Effector memory CD8-positive, alpha-beta T cell (primary cell): ENCODE data around the gene KLRC3.
"Not testable (repeated sequence)": the region's sequence is repeated elsewhere in the genome, so short reads cannot be mapped to it uniquely, and the experiment has no call there.

Source experiments
- ATAC-seq: fragments of 150-1000 bp; cut with Tn5 transposase; replicated peaks from 2 replicates; pipeline ENCODE4 v1.10.0; 2021; ENCODE audit warnings: mild to moderate bottlenecking, moderate library complexity
- DNase-seq, 3 experiments: peaks; one replicate each; pipeline ENCODE4 v3.0.0; 2021
- H3K27ac Mint-ChIP-seq, 2 donors: one replicate each; pipeline ENCODE4 v1.8.0; 2022; ENCODE audit warnings: mild to moderate bottlenecking in 2 of 2, mixed read lengths in 2 of 2, moderate library complexity in 2 of 2
- H3K27me3 Mint-ChIP-seq, 2 donors: one replicate each; pipeline ENCODE4 v1.8.0; 2022; ENCODE audit warnings: mixed read lengths in 2 of 2
- H3K36me3 Mint-ChIP-seq: one replicate; pipeline ENCODE4 v1.8.0; 2022; ENCODE audit warnings: mild to moderate bottlenecking, moderate library complexity, mixed read lengths; ENCODE audit not compliant: insufficient read depth
- H3K4me1 Mint-ChIP-seq, 2 donors: one replicate each; pipeline ENCODE4 v1.8.0; 2022; ENCODE audit warnings: low read depth in 2 of 2, mixed read lengths in 2 of 2
- H3K4me3 Mint-ChIP-seq, 2 donors: one replicate each; pipeline ENCODE4 v1.8.0; 2022; ENCODE audit warnings: mild to moderate bottlenecking in 2 of 2, mixed read lengths in 2 of 2, moderate library complexity in 2 of 2
- H3K9me3 Mint-ChIP-seq, 2 donors: one replicate each; pipeline ENCODE4 v1.8.0; 2022; ENCODE audit warnings: mixed read lengths in 2 of 2

KLRC3 gene

GRCh38 chr12:10372559-10372958 is 47.8 kb downstream of the KLRC3 start:
- peaks cover 96% of the 10 kb centered on the region for H3K36me3 Mint-ChIP-seq
- H3K4me3 Mint-ChIP-seq, result peak overlapping the region; percentile 35 to 63

GRCh38 chr12:10371893-10372535 is 48.4 kb downstream of the KLRC3 start:
- ATAC-seq, result not testable (repeated sequence)

More at GRCh38 chr12:10372559-10372958, 47.8 kb downstream of the KLRC3 start:
- Mint-ChIP-seq H3K4me1 (peaks cover 55 to 77% of the 10 kb centered on the region in 2 donors), H3K27me3 (no peaks in the 10 kb centered on the region), H3K27ac (peak overlapping the region; percentile 22 to 66), H3K9me3 (no peaks in the 10 kb centered on the region)
- ATAC-seq (peak; percentile 31), DNase-seq (no peak)

DNA sequence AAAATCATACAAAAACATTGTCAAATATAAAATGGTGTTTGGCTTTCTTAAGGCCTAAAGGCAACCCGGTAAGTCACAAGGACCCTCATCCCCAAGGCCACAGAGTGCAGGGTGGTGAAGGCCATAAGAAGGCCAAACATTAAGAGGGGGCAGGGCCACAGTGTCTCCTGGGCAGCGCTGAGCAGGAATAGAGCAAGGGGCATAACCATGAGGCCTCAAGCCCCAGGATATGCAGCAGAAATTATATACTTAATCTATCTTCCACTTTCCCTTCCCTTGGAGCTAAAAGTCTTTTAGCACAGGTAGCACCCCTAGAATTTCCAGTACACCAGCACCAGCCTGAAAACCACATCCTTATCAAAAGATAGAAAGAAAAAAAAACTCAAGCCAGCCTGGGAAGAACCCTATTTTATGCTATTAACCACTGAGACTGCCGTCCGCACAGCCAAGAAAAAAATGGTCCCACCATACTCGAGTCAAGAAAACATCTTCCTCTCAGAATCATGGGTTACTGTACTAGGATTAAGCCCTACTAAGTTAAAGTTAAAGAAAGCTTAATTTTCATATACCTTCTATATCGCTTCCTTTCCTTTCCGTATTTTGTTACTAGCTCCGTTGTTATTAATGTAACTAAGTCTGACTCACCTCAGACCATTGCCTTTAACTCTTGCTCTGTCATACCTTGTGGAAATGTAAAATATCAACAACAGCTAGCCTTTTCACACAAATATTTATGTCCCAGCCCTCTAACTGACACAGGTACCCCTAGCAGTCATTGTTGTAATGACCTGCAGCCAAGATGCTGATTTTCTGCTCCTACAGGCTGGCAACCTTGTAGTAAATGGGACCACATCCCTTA is 50.6 kb downstream of the KLRC3 start:
- Mint-ChIP-seq H3K27me3 (no peaks in the 10 kb centered on the region), H3K36me3 (peaks cover 72% of the 10 kb centered on the region), H3K9me3 (no peaks in the 10 kb centered on the region), H3K27ac (peak overlapping the region; percentile 66 to 80), H3K4me1 (peaks cover 51 to 63% of the 10 kb centered on the region in 2 donors), H3K4me3 (peak overlapping the region; percentile 62 to 75)
- DNase-seq (no peak), ATAC-seq (peak; percentile 31)

More at GRCh38 chr12:10371893-10372535, 48.4 kb downstream of the KLRC3 start:
- H3K9me3 Mint-ChIP-seq, H3K27me3 Mint-ChIP-seq, DNase-seq: not testable (repeated sequence)
- Mint-ChIP-seq H3K27ac (peak overlapping the region; percentile 22 to 66), H3K4me1 (peaks cover 56 to 74% of the 10 kb centered on the region in 2 donors), H3K4me3 (peak overlapping the region; percentile 52 to 62), H3K36me3 (peaks cover 94% of the 10 kb centered on the region)

GRCh38 chr12:10368206-10369171 is 51.9 kb downstream of the KLRC3 start:
- H3K27ac Mint-ChIP-seq, result peak overlapping the region; percentile 80 to 92
- peak overlapping the region in 1 of 2 donors; percentile 11 for H3K4me3 Mint-ChIP-seq
- H3K4me1 Mint-ChIP-seq, result peaks cover 42 to 50% of the 10 kb centered on the region in 2 donors

GRCh38 chr12:10367714-10368113 is 52.7 kb downstream of the KLRC3 start:
- not testable (repeated sequence) for ATAC-seq, H3K9me3 Mint-ChIP-seq, H3K4me3 Mint-ChIP-seq, H3K27me3 Mint-ChIP-seq, DNase-seq
- Mint-ChIP-seq H3K4me1 (peaks cover 40 to 45% of the 10 kb centered on the region in 2 donors), H3K36me3 (peaks cover 51% of the 10 kb centered on the region), H3K27ac (peak overlapping the region; percentile 80 to 92)

More at GRCh38 chr12:10368206-10369171, 51.9 kb downstream of the KLRC3 start:
- Mint-ChIP-seq H3K27me3 (no peaks in the 10 kb centered on the region), H3K36me3 (peaks cover 59% of the 10 kb centered on the region), H3K9me3 (no peaks in the 10 kb centered on the region)
- ATAC-seq (no peak), DNase-seq (no peak)

DNA sequence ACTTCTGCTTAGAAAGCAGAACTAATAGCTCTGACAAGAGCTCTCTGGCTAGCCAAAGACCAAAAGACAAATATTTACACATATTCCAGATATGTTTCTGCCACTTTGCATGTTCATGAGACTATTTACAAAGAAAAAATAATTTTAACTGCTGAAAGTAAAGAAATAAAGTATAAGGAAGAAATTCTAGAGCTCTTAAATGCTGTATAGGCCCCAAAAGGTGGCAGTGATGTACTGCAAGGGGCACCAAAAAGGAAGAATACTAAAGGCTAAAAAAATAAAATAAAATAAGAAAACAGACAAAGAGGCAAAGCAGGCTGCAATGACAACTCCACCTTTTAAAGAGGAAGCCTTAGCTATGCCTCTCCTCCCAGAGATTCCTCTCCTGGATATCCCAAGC is 53.5 kb downstream of the KLRC3 start:
- Mint-ChIP-seq H3K9me3 (no peaks in the 10 kb centered on the region), H3K27ac (peak overlapping the region in 1 of 2 donors; percentile 9), H3K27me3 (no peaks in the 10 kb centered on the region), H3K4me1 (peaks cover 37 to 39% of the 10 kb centered on the region in 2 donors), H3K36me3 (peaks cover 46% of the 10 kb centered on the region), H3K4me3 (peak overlapping the region in 1 of 2 donors; percentile 33)
- DNase-seq (no peak), ATAC-seq (peak; percentile 24)

DNA sequence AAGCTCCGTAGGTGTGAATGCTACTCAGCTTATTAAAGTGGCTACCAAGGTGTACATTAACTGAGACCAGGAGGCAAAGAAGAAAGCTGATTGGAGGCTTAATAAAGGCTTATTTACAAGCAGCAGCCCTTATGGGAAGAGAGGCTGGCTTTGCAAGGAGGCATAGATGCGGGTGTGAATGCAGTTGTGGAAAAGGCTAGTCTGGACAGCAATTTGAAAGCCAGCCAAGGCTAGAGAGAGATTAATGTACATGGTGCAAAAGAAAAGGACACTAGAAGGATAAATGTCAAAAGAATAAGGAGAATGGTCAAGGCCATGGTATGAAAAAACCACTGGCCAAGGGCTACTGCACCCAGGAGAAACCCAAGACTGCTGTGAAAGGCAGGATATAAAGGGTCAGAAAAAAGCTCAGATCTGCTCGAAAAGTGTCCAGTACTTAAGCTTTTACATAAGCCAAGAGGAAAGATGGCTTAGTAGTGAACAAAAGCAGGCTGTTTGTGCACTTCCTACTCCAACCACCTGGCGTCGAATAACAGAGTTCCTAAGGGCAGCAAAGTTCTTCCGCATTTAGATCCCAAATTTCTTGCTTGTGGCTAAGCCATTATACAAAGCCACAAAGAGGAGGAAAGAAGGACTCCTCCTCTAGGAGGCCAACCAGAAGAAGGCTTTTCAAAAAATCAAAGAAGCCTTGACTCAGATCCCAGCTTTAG is 54.5 kb downstream of the KLRC3 start:
- no peak overlapping the region for H3K27ac Mint-ChIP-seq
- no peaks in the 10 kb centered on the region for H3K9me3 Mint-ChIP-seq
- H3K36me3 Mint-ChIP-seq, result peaks cover 36% of the 10 kb centered on the region
- H3K4me1 Mint-ChIP-seq, result peaks cover 32 to 33% of the 10 kb centered on the region in 2 donors
- no peak for ATAC-seq
- no peaks in the 10 kb centered on the region for H3K27me3 Mint-ChIP-seq
- no peak for DNase-seq
- no peak overlapping the region for H3K4me3 Mint-ChIP-seq

GRCh38 chr12:10364815-10365622 is 55.4 kb downstream of the KLRC3 start:
- no peak overlapping the region for H3K27ac Mint-ChIP-seq
- peaks cover 27% of the 10 kb centered on the region for H3K36me3 Mint-ChIP-seq
- peaks cover 29 to 33% of the 10 kb centered on the region in 2 donors for H3K4me1 Mint-ChIP-seq
- no peak overlapping the region for H3K4me3 Mint-ChIP-seq
- DNase-seq (peak; percentile 51 to 62 (median 58)), ATAC-seq (peak; percentile 78)
- no peaks in the 10 kb centered on the region for H3K27me3 Mint-ChIP-seq
- H3K9me3 Mint-ChIP-seq, result no peaks in the 10 kb centered on the region

GRCh38 chr12:10363914-10364814 is 56.2 kb downstream of the KLRC3 start:
- H3K27me3 Mint-ChIP-seq, result no peaks in the 10 kb centered on the region
- H3K4me1 Mint-ChIP-seq, result peaks cover 25 to 35% of the 10 kb centered on the region in 2 donors
- ATAC-seq (peak; percentile 41), DNase-seq (no peak)
- H3K4me3 Mint-ChIP-seq, result no peak overlapping the region
- no peak overlapping the region for H3K27ac Mint-ChIP-seq
- no peaks in the 10 kb centered on the region for H3K9me3 Mint-ChIP-seq
- peaks cover 24% of the 10 kb centered on the region for H3K36me3 Mint-ChIP-seq

GRCh38 chr12:10363658-10363913 is 56.8 kb downstream of the KLRC3 start:
- Mint-ChIP-seq H3K9me3 (no peaks in the 10 kb centered on the region), H3K36me3 (peaks cover 19% of the 10 kb centered on the region), H3K27ac (no peak overlapping the region)

More at GRCh38 chr12:10363658-10363913, 56.8 kb downstream of the KLRC3 start:
- DNase-seq (no peak), ATAC-seq (no peak)
- H3K4me1 Mint-ChIP-seq, result peaks cover 22 to 36% of the 10 kb centered on the region in 2 donors
- H3K27me3 Mint-ChIP-seq, result no peaks in the 10 kb centered on the region
- no peak overlapping the region for H3K4me3 Mint-ChIP-seq
